22Rv1 (cell line): ENCODE results near the gene SALL1.

ENCODE experiments used
- CTCF ChIP-seq: fragments of 450-650 bp; IDR thresholded peaks from 2 replicates; pipeline ENCODE4 v1.5.1; 2017; ENCODE audit warnings: mild to moderate bottlenecking
- ZFX ChIP-seq: fragments of 450-650 bp; IDR thresholded peaks from 2 replicates; pipeline ENCODE4 v1.6.1; 2017; ENCODE audit warnings: antibody characterized with exemption, borderline replicate concordance

- TF ChIP-seq CTCF (no peak), ZFX (no peak)
These were observed 17.7 kb upstream of the SALL1 start for GRCh38 chr16:51168755-51169154.
